ENCODE data around the gene CPNE9. TPM values are rescaled to one million over a fixed set of nuclear protein-coding genes. Genes with fewer than 3 reads are reported as not detected.

CPNE9 gene
- total and polyA plus RNA-seq, 2 experiments from 2014 or later: not detected

DNA sequence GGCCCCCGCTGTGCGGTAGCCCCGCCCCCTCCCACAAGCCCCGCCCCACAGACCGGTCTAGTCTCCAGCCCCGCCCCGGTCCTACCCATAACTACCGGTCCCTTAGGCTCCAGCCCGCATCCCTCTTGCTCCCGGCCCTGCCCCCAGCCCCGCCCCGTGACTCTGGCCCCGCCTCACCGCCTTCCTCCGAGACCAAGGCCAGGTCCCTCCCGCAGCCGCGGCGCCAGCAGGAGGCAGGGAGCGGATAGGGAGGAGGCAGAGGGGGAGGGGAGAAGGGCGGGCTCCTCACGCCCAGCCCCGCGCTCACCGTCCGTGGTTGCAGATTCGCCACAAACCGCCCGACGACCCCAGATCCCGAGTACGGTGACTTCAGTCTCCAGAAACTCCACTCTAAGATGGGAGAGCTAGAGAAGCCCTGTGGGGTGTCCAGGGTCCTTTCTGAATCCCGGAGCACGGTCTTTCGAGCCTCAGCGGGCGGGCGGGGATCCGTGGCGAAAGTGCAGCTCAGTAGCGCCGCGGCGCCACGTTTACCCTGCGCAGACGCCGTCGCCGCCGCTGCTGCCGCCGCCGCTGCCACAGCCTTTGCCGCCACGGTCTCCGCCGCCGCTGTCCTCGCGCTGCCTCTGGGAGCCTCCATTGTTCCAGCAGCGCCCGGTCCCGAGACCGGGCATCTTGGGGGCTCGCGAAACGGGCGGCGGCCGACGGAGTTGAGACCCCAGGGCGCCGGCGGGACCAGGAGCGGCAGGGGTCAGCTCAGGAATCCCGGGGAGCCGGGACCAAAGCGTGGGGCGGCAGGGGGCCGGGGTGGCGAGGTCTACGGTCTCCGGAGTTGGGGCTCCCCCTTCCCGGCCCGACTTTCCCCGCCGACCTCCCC lies 27.8 kb downstream of the CPNE9 start, which contains the start of gene BRPF1:
BRPF1 (plus strand) TSS at position 530 of the 874 bp plus-strand sequence. CDS start 2,406 bp downstream, outside the sequence.
- Histone ChIP-seq H3K4me2 (peak within 1 kb of the TSS; percentile 98), H3K9me2 (replicated peaks; ENCODE audit: insufficient read depth) (no peaks in the 10 kb centered on the region), H3K4me1 (ENCODE audit: insufficient read depth) (peaks cover 12% of the 10 kb centered on the region), H3K4me3 (peak within 1 kb of the TSS; percentile 100), H3K79me2 (peaks cover 37% of the 10 kb centered on the region), H3K36me3 (replicated peaks; ENCODE audit: insufficient read depth, low read depth) (no peaks in the 10 kb centered on the region), H3K27ac (peak within 1 kb of the TSS; percentile 100), H3K9me3 (ENCODE audit: low read depth) (no peaks in the 10 kb centered on the region), H4K20me1 (ENCODE audit: insufficient read depth, poor library complexity, severe bottlenecking) (peaks cover 15% of the 10 kb centered on the region), H2AFZ (peak within 1 kb of the TSS; percentile 92), H3K27me3 (no peaks in the 10 kb centered on the region)
- under 1% methylated on average over 49 of the region's 88 CpGs for WGBS (ENCODE audit: low lambda C conversion rate, missing lambda C conversion rate)
- peak; percentile 100 for DNase-seq (ENCODE audit: low spot score)
- no peak for TF ChIP-seq EZH2phosphoT487 (IDR thresholded peaks at IDR 0.05; ENCODE audit: low read depth, severe bottlenecking, unreplicated experiment)

DNA sequence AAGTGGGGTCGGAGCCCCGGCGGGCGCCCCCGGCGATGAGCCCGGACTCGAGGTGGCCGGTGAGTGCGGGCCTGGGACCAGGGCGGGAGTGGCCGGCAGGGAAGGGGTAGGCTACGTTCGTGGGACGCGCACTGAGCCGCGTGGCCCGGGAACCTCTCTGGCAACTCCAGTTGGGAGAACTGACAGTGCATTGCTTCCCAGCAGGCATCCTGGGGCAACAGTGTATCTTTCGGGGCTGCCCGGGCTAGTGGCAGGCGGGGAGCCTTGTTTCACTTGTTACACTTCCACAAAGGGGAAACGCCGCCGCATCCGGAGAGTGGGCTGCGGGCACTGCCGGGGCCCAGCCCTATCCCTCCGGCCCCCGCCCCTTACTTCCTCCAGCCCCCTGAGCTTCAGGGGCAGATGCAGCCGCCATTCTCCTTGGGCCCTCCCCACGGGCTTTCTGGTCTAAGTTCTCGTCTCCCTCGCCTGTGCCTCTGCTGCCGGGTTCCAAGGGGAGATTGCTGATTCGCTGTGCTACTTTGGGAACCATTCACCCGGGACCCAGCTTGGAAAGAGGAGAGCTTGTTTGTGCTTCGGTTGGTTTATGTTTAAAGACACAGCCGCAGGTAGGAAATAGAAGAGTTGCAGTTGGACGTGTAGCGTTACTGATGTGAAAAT lies 28.6 kb downstream of the CPNE9 start:
- TF ChIP-seq, protein P1, sequence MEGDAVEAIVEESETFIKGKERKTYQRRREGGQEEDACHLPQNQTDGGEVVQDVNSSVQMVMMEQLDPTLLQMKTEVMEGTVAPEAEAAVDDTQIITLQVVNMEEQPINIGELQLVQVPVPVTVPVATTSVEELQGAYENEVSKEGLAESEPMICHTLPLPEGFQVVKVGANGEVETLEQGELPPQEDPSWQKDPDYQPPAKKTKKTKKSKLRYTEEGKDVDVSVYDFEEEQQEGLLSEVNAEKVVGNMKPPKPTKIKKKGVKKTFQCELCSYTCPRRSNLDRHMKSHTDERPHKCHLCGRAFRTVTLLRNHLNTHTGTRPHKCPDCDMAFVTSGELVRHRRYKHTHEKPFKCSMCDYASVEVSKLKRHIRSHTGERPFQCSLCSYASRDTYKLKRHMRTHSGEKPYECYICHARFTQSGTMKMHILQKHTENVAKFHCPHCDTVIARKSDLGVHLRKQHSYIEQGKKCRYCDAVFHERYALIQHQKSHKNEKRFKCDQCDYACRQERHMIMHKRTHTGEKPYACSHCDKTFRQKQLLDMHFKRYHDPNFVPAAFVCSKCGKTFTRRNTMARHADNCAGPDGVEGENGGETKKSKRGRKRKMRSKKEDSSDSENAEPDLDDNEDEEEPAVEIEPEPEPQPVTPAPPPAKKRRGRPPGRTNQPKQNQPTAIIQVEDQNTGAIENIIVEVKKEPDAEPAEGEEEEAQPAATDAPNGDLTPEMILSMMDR (IDR thresholded peaks at IDR 0.05; ENCODE audit: poor library complexity): no peak
- TF ChIP-seq EZH2 (IDR thresholded peaks at IDR 0.05; ENCODE audit: borderline replicate concordance): no peak
- no peak for TF ChIP-seq EZH2phosphoT487 (IDR thresholded peaks at IDR 0.05; ENCODE audit: low read depth, severe bottlenecking, unreplicated experiment)
- H3K4me1 ChIP-seq (ENCODE audit: insufficient read depth): peaks cover 12% of the 10 kb centered on the region
- peak overlapping the region; percentile 98 for H3K4me2 ChIP-seq
- peak overlapping the region; percentile 100 for H3K4me3 ChIP-seq
- H4K20me1 ChIP-seq (ENCODE audit: insufficient read depth, poor library complexity, severe bottlenecking): peaks cover 15% of the 10 kb centered on the region
- no peaks in the 10 kb centered on the region for H3K9me2 ChIP-seq (replicated peaks; ENCODE audit: insufficient read depth)
- 7% methylated on average over 33 of the region's 41 CpGs for WGBS (ENCODE audit: low lambda C conversion rate, missing lambda C conversion rate)
- peak overlapping the region; percentile 100 for H3K27ac ChIP-seq
- no peaks in the 10 kb centered on the region for H3K27me3 ChIP-seq
- H2AFZ ChIP-seq: peak overlapping the region; percentile 92
- no peaks in the 10 kb centered on the region for H3K9me3 ChIP-seq (ENCODE audit: low read depth)
- H3K36me3 ChIP-seq (replicated peaks; ENCODE audit: insufficient read depth, low read depth): no peaks in the 10 kb centered on the region
- peak; percentile 42 for DNase-seq (ENCODE audit: low spot score)
- peaks cover 39% of the 10 kb centered on the region for H3K79me2 ChIP-seq

DNA sequence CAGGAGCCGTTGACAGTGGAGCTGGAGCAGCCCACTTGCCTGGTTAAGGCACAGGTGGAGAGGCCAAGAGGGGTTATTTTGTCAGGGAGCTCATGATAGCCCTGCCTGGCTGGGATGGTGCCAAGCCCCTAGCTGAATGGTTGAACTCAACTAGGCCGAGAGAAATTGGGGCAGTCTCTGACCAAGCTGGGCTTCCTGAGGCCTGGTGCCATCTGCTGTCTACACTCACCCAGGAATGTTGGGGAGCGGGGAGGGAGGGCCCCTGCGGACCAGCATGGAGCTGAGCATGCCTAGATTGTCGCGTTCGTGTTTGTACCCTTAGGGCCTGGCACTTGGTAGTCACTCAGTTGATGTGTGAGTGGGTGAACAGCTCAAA lies 29.1 kb downstream of the CPNE9 start:
- Histone ChIP-seq H2AFZ (no peak overlapping the region), H4K20me1 (ENCODE audit: insufficient read depth, poor library complexity, severe bottlenecking) (peaks cover 15% of the 10 kb centered on the region), H3K4me1 (ENCODE audit: insufficient read depth) (peaks cover 12% of the 10 kb centered on the region), H3K79me2 (peaks cover 42% of the 10 kb centered on the region), H3K4me2 (peak overlapping the region; percentile 98), H3K36me3 (replicated peaks; ENCODE audit: insufficient read depth, low read depth) (no peaks in the 10 kb centered on the region), H3K4me3 (peak overlapping the region; percentile 100), H3K27me3 (no peaks in the 10 kb centered on the region), H3K27ac (no peak overlapping the region), H3K9me2 (replicated peaks; ENCODE audit: insufficient read depth) (no peaks in the 10 kb centered on the region), H3K9me3 (ENCODE audit: low read depth) (no peaks in the 10 kb centered on the region)
- TF ChIP-seq EZH2phosphoT487 (IDR thresholded peaks at IDR 0.05; ENCODE audit: low read depth, severe bottlenecking, unreplicated experiment): no peak
- TF ChIP-seq EZH2 (IDR thresholded peaks at IDR 0.05; ENCODE audit: borderline replicate concordance): no peak
- TF ChIP-seq, protein P1 (IDR thresholded peaks at IDR 0.05; ENCODE audit: poor library complexity): no peak
- no peak for DNase-seq (ENCODE audit: low spot score)
- WGBS (ENCODE audit: low lambda C conversion rate, missing lambda C conversion rate): 69% methylated on average over 7 of the region's 7 CpGs

DNA sequence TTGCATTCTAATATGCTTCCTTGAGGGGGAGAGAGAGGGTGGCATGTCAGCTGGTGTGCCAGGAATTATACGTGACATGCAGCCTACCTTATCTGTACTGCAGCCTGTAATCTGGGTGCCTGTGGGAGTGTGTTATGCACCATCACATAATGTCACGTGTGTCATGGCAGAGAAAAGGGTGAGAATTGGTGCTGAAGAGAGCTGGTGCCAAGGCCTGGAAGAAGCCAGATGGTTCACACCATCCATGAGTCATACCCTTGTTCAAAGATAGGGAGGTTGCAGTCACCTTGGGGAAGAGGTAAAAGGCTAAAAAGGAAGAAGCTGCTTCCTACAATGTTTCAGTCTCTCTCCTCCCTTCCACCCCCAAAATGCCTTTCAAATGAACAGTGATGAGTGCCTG lies 33.2 kb downstream of the CPNE9 start:
- Histone ChIP-seq H3K79me2 (peaks cover 40% of the 10 kb centered on the region), H3K9me3 (ENCODE audit: low read depth) (no peaks in the 10 kb centered on the region), H3K4me2 (no peak overlapping the region), H3K27me3 (no peaks in the 10 kb centered on the region), H3K36me3 (replicated peaks; ENCODE audit: insufficient read depth, low read depth) (no peaks in the 10 kb centered on the region), H3K4me3 (no peak overlapping the region), H3K27ac (no peak overlapping the region), H2AFZ (no peak overlapping the region), H3K4me1 (ENCODE audit: insufficient read depth) (peaks cover 12% of the 10 kb centered on the region), H4K20me1 (ENCODE audit: insufficient read depth, poor library complexity, severe bottlenecking) (peaks cover 15% of the 10 kb centered on the region), H3K9me2 (replicated peaks; ENCODE audit: insufficient read depth) (no peaks in the 10 kb centered on the region)
- no peak for DNase-seq (ENCODE audit: low spot score)
- 96% methylated on average over 2 of the region's 2 CpGs for WGBS (ENCODE audit: low lambda C conversion rate, missing lambda C conversion rate)
- TF ChIP-seq, protein P1 (IDR thresholded peaks at IDR 0.05; ENCODE audit: poor library complexity): no peak
- TF ChIP-seq EZH2 (IDR thresholded peaks at IDR 0.05; ENCODE audit: borderline replicate concordance): no peak
- no peak for TF ChIP-seq EZH2phosphoT487 (IDR thresholded peaks at IDR 0.05; ENCODE audit: low read depth, severe bottlenecking, unreplicated experiment)

All from hepatocyte (in vitro differentiated cells).